ENCODE data around the gene SPAG17.

SPAG17 gene

DNA sequence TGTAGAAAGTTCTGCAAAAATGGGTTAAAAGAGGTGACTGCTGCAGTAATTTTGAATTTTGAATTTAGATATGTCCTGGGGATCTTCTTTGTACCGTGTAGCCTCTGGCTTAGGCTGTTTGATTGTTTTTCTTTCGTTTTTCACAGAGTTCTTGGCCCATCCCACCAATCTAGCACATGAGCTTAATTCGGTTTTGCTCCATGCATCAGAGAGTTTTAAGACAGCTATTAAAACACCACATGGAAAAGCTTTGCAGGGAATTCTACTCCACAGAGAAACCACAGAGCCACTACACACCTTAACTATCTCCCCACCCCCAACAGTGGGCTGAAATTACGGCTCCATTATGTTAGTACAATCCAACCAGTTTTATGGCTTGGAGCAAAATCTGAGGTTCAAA, 25.5 kb downstream of the SPAG17 start:
- no peak for DNase-seq

DNA sequence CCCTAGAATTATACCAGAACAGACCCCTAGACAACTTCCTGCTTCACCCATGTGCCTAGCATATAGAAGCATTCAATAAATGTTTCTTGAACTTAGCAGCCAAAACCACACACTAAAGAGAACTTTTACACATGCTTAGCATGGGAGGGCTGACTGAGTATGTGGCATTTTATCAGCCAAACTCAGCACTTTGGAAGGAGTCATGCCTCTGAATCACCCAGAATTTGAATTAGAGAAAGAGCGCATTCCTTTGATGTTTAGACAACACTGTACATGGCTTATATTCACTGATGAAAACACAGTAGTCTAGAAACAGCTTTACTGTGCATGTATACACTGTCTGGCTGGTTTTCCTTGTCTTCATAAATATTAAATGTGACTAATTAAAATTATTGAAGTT, 26.1 kb downstream of the SPAG17 start:
- no peak for DNase-seq

DNA sequence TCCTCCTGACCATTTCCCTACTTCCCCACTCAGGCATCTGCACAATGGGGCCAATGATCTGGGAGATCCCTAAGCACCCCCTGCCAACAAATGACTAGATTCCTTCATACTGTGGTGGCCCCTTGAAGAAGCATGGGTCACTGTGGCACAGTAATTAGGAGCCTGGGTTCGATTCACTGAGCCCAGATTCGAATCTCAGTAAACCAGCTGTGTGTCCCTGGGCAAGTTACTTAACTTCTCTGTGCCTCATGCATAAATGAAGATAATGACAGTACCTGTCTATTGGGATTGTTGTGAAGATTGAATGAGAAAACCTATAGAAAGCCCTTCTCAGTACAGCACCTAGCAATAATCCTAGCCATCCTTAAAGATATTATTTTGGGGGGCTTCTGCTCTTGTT, 27.5 kb downstream of the SPAG17 start:
- DNase-seq: no peak

DNA sequence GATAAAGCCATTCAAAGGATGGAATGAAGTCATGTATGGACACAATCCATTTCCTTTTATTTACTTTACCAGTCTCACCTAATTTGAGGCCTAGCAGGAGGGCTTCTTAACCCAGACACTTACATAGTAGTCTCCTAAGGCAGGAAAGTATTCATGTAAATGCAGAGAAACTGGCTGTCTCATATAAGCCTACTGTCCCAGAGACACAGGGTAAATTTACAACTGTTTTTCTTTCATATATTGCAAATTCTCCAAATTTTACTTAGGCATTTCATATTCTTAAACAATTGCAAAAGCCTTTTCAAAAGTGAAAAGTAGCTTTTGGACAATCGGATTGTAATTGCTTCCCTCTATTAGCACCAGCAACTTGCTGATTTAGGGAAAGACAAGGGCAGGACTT, 29.9 kb downstream of the SPAG17 start:
- no peak for DNase-seq

DNA sequence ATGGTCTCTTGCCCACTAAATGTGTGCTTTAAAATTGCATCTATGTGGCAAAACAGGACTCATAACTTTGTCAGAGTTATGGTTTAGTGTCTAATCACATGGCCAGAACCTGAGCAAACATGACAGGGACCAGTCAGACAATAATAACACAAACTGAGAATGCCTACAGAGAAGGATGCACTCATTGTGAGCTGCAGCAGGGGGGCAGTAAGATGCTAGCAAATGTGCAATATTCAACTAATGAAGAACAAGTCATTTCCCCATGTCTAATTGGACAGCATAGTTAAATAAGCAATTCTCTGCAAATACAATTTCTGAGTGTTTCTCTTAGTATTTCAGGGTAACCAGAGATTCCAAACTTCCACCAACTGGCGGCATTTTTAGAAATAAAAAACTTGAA, 30.8 kb downstream of the SPAG17 start:
- no peak for DNase-seq

DNA sequence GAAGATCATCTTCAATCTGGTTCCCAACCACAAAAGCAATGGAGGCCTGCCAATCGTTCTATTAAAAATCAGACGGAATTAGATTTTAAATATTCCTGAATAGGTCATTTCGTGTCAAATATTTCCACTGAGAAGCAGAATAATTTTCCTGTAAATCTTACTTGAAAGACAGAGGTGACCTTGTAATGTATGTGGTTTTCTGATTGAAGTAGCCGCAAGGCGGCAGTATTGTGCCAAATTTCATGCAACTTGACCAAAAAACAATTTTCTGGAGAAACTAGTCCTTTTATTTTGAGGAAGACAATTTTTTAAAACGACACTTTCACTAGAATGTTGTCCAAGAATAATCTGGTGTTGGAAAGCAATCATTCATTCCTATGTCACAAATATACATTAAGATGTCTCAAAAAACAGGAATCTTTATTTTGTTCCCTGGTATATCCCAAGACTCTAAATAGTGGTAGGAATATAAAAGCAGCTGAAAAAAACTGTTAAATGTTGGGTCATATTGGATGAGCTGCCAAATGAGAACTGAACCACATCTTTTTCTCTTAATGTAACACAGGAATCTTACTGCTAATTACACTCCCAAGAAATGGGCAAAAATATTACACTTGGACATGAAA, 33.6 kb downstream of the SPAG17 start:
- no peak for DNase-seq

DNA sequence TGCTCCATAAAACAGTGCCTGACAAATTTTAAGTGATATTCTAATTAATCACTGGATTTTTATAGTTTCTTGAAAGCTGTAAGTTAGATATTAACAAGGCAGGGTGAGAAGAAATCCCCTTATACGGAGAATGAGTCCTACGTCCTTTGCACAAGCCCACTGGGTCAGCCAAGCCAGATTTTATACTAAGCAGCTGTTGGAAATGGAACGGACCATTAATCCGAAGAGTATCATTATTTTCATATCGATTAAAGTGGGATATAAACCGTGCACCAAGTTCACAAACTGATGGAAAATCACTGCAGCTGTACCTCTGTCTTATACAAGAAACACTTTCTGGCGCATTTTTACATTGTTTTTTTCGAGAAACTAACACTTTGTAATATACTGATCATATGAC, 35.2 kb downstream of the SPAG17 start:
- DNase-seq: no peak

DNA sequence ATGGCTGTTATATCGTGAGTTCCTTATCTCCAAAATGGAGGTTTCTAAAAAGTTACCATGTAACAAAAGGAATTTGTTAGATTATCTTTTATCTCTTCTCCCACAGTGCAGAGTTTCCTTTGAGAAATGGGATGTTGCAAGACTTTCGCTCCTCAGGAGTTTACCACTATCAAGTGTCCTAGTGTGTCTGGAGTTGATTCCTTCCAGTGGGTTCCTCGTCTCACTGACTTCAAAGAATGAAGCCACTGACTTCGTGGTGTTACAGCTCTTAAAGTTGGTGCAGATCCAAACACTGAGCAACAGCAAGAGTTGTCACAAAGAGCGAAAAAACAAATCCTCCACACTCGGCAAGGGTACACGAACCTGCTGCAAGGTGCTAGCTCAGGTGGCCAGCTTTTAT, 37.0 kb downstream of the SPAG17 start:
- no peak for DNase-seq

DNA sequence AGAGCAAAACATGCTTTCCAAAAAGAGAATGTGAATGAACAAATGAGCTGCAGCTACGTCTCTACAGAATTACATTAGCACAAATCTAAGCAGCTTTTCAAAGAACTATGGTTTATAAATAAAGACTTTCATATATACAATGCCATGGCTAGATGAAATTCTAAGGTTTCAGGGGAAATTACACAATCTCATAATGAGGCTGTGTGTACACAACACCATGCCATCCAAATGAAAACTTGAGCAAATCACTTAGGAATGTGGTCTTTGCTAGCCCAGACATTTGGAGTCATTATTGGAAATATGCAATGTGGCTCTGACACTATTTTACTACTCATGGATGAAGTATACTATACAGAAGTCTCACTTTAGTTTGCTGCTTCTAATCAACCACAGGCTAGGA, 37.5 kb downstream of the SPAG17 start:
- DNase-seq: no peak

DNA sequence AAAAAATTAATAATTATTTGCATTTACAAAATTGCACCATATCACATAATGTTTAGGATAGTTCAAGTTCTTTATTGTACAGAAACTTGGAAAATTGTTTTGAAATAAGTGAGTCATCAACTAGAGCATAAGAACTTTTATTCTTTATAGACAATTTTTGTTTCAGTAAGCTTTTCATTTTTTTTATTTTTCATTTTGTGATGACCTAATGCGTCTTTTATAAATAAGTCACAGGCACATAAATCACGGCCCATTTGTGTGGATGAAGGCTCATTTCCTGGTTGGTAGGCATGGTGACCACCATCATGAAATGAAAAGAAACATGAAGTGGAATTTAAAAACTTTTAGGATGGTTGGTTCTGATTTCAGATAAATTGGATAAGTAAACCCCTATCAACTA, 39.3 kb downstream of the SPAG17 start:
- no peak for DNase-seq

DNA sequence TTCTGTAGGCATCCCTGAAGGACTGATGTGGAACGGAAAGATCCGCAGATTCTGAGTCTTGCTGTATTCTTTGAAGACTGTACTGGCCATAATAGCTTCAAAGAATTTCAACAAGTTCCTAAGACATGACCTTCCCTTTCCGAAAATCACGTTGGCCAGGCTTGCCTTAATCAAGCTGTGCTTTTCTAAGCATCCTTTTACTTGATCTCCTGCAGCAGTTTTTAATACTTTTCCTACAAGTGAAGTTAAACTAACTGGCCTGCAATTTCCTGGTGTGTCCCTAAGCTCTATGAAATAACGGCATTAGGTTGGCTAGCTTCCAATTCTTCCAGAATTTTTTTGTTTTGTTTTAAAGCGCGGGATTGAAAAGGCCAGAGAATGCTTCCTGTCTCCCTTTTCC, 40.3 kb downstream of the SPAG17 start:
- DNase-seq: no peak

DNA sequence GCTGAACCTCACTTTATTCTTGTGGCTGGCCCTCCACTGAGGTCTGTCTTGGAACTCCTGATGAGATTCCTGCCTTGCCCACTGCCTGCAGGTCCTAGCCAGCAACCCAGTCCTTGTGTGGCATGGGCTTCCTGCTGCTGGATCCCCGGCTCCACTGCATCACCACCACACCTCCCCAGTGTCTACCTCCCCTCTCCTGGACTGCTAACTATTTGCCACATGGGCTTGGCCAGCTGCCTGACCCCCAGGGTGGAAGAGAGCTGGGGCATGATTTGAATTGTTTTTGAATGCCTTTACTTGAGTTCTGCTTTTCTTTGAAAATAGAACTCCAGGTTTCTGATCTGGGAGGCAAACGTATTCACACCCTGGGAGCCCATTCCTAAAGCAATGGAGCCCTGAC, 41.2 kb downstream of the SPAG17 start:
- no peak for DNase-seq

DNA sequence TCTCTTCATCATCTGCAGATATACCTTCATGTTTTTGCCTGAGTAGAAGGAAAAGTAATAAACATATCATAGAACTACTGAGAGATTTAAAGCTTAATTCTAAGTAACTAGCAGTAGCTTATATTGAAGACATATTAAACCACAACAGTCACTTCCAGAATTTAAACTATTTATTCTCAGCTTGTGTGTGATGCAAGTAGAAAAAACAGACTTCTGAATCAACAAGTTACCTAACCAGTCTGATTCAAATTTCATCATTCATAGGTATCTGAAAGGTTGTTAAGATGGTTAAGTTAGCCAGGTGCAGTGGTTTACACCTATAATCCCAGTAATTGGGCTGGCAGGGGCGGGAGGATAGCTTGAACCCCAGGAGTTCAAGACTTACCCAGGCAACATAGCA, 41.9 kb downstream of the SPAG17 start:
- DNase-seq: no peak

DNA sequence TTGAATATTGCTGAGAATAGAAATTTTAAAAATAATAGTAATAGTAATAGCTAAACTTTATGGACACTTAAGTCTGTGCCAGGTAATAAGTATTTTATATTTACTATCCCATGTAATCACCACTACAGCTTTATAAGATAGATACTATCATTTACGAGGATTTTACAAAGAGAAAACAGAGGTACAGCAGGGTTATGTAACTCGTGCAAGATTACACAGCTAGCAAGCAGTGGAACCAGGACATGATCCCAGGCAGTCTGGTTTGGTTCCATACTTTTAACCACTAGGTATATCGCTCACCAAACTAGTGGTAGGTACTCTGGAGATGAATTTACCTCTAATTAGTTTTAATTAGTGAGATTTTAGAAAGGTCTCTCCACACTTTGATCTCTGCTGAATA, 42.5 kb downstream of the SPAG17 start:
- DNase-seq: no peak

DNA sequence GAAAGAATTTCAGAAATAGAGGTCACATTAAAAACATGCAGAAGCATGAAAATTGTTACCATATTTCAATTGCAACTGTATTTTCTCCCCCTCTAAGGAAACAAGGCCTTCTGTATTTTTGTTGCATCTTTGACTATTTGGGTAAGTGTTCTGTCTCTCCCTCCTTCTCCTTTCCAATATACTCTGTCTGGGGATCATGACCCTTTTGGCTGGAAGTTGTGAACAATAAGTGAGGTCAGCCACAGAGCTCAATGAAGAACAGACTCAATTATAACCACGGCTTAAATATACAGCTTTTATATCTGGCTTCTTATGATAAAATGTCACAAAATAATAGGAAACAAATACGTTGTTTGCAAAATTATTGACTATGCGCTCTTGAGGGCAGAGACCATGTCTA, 47.1 kb downstream of the SPAG17 start:
- DNase-seq: no peak

DNA sequence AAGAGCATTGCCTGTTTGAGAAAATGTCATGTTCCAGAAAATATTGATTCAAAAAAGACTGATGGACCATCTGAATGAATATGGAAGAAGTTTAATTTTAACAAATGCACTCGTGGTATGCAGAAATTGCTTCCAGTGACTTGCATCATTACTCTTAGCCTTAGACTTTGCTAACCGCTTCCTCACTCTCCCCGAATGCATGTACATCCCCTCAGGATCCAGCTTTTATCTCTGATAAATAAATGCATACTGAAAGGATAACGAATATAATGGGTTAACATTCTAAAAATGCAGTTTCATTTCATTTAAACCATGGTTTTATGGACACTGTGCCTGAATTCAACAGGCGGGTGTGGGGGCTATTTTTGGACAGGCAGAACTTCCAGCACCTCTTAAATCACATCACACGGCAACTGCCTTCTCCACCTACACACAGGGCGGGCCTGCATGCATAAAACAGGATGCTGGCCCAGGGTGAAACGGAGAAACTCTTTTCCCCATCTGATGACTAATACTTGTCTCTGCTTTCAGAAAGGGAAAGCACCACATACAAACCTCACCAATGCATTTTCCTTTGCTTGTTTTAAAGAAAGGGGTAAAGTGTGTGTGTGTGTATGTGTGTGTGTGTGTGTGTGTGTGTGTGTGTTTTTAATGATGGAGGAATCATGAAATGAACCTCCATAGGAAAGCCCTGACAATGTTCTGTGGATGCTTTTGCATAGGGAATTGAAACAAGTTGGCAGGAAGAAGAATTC, 48.7 kb downstream of the SPAG17 start:
- no peak for DNase-seq

DNA sequence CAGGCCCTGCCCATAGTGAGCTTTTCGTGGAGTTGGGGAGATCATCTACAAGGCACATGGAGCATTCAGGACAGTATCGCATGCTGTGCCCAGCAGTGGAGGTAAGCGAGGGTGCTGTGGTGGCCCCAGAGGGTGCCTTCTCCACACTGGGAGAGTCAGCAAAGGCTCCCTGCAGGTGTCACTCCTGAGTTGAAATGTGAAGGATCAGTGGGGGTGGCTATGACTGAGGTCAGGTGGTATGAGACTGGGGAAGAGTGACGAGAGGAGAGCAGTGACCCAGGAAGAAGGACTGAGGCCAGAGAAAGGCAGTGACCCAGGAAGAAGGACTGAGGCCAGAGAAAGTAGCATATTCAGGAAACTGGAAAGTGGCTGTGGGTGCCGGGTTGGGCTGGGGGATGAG, 53.0 kb downstream of the SPAG17 start:
- DNase-seq: no peak

DNA sequence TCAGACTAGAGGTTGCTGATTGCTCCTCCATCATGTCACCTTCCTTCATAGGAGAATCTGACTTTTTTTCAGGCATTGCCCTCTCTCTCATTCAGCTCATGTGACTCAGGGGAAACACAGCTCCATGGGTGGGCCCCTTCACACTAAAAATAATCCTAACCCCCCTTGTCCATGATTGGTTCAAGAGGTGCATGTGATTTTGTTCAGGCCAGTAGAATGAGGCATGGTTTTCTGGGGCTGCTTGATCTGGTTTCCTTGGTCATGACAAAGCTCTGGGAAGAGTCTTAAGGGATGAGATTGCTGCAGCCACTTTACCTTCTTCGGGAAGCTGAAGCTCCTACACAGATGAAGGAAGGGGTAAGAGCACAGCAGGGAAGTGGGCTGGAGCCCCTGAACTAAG, 56.3 kb downstream of the SPAG17 start:
- no peak for DNase-seq

DNA sequence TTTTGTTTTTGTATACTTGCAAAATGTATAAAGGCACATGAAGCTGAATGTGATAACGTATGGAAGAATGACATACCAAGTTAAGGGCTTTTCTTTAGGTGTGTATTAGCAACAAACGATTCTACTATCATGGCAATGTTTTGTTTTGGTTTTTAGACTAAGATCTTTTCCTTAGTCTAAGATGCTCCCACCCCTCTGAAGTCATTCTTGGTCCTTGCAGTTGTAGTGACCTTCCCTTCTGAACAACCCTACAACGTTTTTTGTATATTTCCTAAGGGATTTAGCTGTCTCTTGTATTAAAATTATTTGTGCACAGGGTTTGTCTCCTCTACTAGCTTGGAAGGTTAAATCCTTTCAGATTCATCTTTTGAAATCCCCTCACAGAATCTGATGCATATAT, 61.0 kb downstream of the SPAG17 start:
- DNase-seq: no peak

DNA sequence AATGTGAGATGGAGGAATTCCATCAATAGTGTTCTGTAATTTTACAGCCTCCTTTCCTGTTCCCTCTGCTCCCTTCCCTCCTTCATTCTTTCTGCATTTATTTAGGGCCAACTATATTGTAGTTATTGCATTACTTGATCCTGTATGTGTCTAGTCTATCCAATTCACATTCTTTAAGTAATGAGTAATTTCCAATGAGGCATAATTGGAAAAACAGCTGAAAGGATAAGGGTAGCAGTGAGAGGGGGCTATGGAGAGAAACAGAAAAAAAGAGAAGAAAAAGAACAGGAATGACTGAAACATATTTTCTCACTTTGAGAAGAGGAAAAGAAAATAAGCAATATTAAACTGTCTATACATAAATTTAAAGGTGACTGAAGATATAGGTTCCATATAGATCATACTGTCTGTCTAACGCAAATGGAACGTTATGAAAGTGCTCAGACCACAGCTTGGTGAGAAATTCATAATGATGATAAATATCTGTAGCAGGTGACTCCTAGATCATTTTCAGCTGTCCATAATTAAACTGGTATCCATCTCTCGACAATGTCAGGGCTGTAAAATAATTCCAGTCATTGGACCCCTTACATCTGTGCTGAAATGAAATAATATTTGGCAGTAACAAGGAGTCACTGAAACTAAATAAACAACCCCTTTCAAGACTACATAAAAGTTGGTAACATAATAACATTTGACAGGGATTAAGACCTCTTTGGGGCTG, 61.8 kb downstream of the SPAG17 start:
- DNase-seq: no peak

DNA sequence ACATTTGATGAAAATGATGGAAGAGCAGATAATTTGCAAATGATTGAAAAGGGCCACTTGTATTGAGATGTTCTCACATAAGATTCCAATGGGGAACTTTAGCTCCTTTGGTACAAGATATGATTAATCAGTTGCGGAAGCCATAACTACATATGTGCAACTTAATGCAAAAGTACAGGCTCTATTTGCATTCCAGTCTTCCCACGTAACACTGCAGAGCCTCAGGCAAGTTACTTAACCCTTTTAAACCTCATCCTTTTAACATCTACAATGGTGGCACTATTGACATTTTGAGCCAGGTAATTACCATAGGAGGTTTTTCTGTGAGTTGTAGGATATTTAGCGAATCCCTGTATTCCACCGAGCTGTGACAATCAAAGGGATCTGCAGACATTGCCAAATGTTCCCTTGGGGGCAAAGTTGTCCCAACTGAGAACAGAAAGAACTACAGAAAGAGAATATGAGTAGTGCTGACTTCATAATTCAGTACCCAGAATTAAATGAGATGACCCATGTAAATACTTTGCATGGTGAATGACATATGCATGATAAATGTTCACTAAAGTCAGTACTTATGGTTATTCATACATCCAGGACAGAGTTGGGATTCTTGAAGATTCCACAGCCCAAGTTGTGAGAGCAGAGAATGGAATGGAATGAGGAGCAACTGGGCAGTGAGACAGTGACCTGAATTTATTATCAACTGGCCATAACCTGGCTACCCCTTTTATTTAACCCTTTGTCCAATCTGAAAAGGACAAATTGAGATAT, 62.6 kb downstream of the SPAG17 start:
- no peak for DNase-seq

DNA sequence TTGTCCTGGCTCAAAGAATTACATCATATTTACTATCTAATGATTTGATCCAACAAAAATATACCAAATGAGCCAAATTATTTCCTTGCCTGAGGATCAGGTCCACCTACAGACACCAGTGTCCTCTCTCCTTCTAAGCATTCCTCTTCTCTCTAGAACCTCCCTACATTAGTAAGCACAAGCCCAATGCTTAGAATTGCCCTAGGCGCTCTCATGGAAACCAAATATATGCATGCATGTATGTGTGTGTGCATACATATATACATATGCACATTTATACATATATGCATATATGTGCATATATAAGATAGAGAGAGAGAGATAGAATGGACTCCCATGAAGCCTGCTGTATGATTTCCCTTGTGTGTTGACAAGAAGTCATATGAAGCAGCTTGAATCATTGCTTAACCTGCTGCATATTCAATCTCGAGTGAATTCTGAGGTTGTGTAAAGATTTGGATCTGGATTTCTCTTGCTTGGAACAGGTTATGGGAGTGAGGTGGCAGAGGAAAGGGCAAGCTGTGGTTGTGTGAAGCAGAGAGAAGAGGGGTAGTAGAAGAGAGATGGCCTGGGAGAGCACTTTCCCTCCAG, 66.1 kb downstream of the SPAG17 start:
- no peak for DNase-seq

DNA sequence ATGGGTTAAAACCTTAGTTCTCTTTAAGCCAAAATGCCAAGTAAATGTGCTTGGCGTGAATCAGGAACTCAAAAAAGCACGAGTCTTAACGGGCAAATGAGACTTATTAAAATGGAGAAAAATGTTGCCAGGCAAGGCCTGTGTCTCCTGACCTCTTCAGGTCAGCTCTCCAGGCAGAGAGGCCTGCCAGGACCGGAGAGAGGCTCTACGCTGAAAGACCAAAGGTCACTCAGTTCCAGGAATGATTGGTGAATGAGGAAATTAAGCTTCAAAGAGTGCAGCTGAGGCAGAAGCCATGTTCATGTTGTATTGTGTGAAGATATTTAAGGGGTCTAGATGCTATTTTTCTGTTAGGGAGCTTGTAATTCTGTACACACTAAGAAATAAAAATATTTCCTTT, 66.6 kb downstream of the SPAG17 start:
- DNase-seq: no peak
